GM19452 (cell line): Measurements from ENCODE around the gene STYXL1.

Source experiments
- ATAC-seq: cut with Tn5 transposase; IDR thresholded peaks from one replicate; pipeline ENCODE4 v1.9.1; 2021; ENCODE audit not compliant: unreplicated experiment

STYXL1 gene

GRCh38 chr7:75960372-75960771, 87.4 kb downstream of the STYXL1 start:
- ATAC-seq: no peak

- ATAC-seq: no peak
Measured at GRCh38 chr7:75958802-75959543, 88.8 kb downstream of the STYXL1 start.

- no peak for ATAC-seq
Measured at GRCh38 chr7:75957021-75957736, 90.6 kb downstream of the STYXL1 start.

GRCh38 chr7:75955331-75955955, 92.4 kb downstream of the STYXL1 start:
- no peak for ATAC-seq

- ATAC-seq: no peak
Measured at GRCh38 chr7:75953931-75954330, 93.9 kb downstream of the STYXL1 start.

GRCh38 chr7:75953431-75953830, 94.4 kb downstream of the STYXL1 start:
- no peak for ATAC-seq

- ATAC-seq: no peak
Measured at GRCh38 chr7:75951506-75951905, 96.3 kb downstream of the STYXL1 start.

GRCh38 chr7:75950111-75950681, 97.6 kb downstream of the STYXL1 start:
- no peak for ATAC-seq

- no peak for ATAC-seq
Measured at GRCh38 chr7:75948179-75948578, 99.6 kb downstream of the STYXL1 start.
